ENCODE data around the gene TIFAB. TPM values are rescaled to one million over a fixed set of nuclear protein-coding genes. Genes with fewer than 3 reads are reported as not detected.

TIFAB gene
- total RNA-seq, 4 donors from 2014 or later: not detected

DNA sequence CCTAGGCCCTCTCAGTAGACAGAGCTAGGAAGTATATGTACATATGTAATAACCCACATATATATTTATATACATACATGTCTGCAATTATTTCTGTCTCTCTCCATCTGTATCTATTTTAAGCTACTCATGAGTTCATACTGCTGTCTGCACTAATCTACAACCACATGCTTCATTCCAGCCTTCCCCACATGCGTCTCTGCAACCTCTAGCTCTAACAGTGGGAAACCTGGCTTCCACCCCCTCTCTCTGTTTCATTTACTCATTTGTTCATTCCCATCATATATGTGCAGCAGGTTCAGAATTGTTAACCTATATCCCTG lies 28.3 kb downstream of the TIFAB start:
- intact Hi-C loops (cut with DNase I): no loop called here
- Histone ChIP-seq H3K27me3 (no peaks in the 10 kb centered on the region), H3K4me3 (replicated peaks in 1 of 3) (no peak overlapping the region), H3K4me1 (no peaks in the 10 kb centered on the region), H3K36me3 (no peaks in the 10 kb centered on the region), H3K9me3 (no peaks in the 10 kb centered on the region), H3K27ac (no peak overlapping the region)
- DNase-seq: no peak
- no peak for TF ChIP-seq POLR2A (IDR thresholded peaks at IDR 0.05)
- TF ChIP-seq, protein P1, sequence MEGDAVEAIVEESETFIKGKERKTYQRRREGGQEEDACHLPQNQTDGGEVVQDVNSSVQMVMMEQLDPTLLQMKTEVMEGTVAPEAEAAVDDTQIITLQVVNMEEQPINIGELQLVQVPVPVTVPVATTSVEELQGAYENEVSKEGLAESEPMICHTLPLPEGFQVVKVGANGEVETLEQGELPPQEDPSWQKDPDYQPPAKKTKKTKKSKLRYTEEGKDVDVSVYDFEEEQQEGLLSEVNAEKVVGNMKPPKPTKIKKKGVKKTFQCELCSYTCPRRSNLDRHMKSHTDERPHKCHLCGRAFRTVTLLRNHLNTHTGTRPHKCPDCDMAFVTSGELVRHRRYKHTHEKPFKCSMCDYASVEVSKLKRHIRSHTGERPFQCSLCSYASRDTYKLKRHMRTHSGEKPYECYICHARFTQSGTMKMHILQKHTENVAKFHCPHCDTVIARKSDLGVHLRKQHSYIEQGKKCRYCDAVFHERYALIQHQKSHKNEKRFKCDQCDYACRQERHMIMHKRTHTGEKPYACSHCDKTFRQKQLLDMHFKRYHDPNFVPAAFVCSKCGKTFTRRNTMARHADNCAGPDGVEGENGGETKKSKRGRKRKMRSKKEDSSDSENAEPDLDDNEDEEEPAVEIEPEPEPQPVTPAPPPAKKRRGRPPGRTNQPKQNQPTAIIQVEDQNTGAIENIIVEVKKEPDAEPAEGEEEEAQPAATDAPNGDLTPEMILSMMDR (IDR thresholded peaks at IDR 0.05): no peak
- 86 to 92% methylated on average over 1 of the region's 1 CpG for WGBS, 2 donors

DNA sequence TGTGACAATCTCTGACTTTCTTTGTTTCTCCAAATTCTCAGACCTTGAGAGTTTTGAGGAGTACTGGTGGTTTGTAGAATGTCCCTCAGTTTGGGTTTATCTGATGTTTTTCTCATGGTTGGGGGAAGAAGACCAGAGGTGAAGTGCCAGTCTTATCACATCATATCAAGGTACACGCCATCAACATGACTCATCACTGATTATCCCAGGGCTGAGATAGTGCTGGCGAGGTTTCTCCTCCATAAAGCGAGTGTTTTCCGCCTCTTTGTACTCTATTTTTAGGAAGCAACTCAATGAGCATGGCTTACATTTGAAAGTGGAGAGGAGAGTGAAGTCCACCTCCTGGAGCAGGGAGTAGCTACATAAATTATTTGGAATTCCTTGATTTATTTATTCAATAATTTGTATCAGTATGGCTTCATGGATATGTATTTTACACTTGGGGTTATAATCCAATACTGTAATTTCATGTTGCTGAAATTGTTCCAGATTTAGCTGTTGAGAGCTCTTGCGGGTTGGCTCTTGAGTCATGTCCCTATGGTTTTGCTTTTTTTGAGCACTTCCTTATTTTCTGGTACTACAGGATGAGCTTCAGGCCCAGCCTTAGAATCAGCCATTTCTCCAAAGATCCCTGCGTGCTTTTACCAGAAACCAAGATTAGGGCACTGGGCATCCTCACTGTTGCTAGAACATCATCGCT lies 28.9 kb downstream of the TIFAB start:
- TF ChIP-seq POLR2A (IDR thresholded peaks at IDR 0.05): no peak
- TF ChIP-seq, protein P1 (IDR thresholded peaks at IDR 0.05): no peak
- 86 to 88% methylated on average over 7 of the region's 7 CpGs for WGBS, 2 donors
- Histone ChIP-seq H3K4me3 (replicated peaks in 1 of 3) (no peak overlapping the region), H3K9me3 (no peaks in the 10 kb centered on the region), H3K27ac (no peak overlapping the region), H3K4me1 (no peaks in the 10 kb centered on the region), H3K27me3 (no peaks in the 10 kb centered on the region), H3K36me3 (no peaks in the 10 kb centered on the region)
- intact Hi-C loops (cut with DNase I): no loop called here
- DNase-seq: no peak

DNA sequence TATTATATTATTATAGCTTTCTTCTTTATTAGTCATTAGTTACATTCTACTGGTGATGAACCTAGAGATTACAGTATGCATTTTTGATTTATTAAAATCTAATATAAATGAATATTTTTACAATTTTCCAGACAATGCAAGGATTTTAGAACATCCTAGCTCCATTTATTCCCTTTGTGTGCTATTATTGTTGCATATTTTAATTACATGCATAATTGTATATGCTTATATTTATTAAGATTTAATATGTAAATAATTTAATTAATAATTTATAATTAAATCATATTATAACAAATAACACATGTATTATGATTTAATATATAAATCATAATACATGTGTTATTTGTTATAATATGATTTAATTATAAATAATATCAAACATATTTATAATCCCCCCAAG lies 29.7 kb downstream of the TIFAB start:
- TF ChIP-seq, protein P1 (IDR thresholded peaks at IDR 0.05): no peak
- TF ChIP-seq POLR2A (IDR thresholded peaks at IDR 0.05): no peak
- no peak for DNase-seq
- no peaks in the 10 kb centered on the region for H3K36me3 ChIP-seq
- no peaks in the 10 kb centered on the region for H3K4me1 ChIP-seq
- H3K4me3 ChIP-seq (replicated peaks in 1 of 3): no peak overlapping the region
- intact Hi-C loops (cut with DNase I): no loop called here
- no peaks in the 10 kb centered on the region for H3K27me3 ChIP-seq
- H3K9me3 ChIP-seq: no peaks in the 10 kb centered on the region
- H3K27ac ChIP-seq: no peak overlapping the region

DNA sequence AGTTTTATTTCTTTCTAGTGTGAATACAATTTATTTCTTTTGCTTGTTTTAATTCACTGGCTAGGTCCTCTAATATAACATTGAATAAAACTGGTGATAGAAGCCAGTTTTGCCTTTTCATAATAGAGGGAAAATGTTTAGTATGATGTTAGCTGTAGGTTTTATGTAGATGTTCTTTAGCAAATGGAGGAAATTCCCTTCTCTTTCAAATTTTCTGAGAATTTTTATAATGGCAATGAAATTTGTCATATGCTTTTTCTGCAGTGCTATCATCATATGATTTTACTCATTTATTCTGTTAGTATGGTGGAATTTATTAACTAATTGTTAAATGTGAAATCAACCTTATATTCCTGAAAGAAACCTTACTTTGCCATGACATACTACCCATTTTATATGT lies 35.1 kb downstream of the TIFAB start:
- DNase-seq: no peak
- no peak overlapping the region for H3K27ac ChIP-seq
- H3K36me3 ChIP-seq: no peaks in the 10 kb centered on the region
- TF ChIP-seq, protein P1 (IDR thresholded peaks at IDR 0.05): no peak
- no peak for TF ChIP-seq POLR2A (IDR thresholded peaks at IDR 0.05)
- no peak overlapping the region for H3K4me3 ChIP-seq (replicated peaks in 1 of 3)
- H3K9me3 ChIP-seq: no peaks in the 10 kb centered on the region
- no peaks in the 10 kb centered on the region for H3K27me3 ChIP-seq
- intact Hi-C loops (cut with DNase I): no loop called here
- no peaks in the 10 kb centered on the region for H3K4me1 ChIP-seq

GRCh38 chr5:135405082-135405481 lies 47.1 kb downstream of the TIFAB start:
- Histone ChIP-seq H3K4me3 (replicated peaks in 1 of 3) (no peak overlapping the region), H3K27ac (no peak overlapping the region), H3K9me3 (no peaks in the 10 kb centered on the region), H3K4me1 (no peaks in the 10 kb centered on the region), H3K27me3 (no peaks in the 10 kb centered on the region), H3K36me3 (no peaks in the 10 kb centered on the region)
- no peak for DNase-seq
- intact Hi-C loops (cut with DNase I): no loop called here
- WGBS, 2 donors: 87 to 89% methylated on average over 2 of the region's 2 CpGs
- TF ChIP-seq POLR2A (IDR thresholded peaks at IDR 0.05): no peak
- TF ChIP-seq, protein P1 (IDR thresholded peaks at IDR 0.05): no peak

All from thyroid gland (tissue), 4 donors.